Astrocyte (in vitro differentiated cells and primary cell): ENCODE measurements around the gene TENM3. TPM values are rescaled to one million over a fixed set of nuclear protein-coding genes. Genes with fewer than 3 reads are reported as not detected.
A peak's percentile ranks its signal among the peaks of the same experiment; 100 is the strongest.

Experiments used
- DNase-seq: peaks from one replicate; pipeline ENCODE4 v3.0.0-alpha.2; 2010; ENCODE audit warnings: low read depth
- FAIRE-seq: peaks from 2 replicates; lab custom pipeline; 2011; peaks lifted over from hg19 to GRCh38; lab: Jason Lieb, UNC
- H2AFZ ChIP-seq: 2 replicates; pipeline ENCODE4 v1.6.0; 2012; ENCODE audit warnings: low read depth, low read length, inconsistent platforms
- H3K27ac ChIP-seq: 2 replicates; pipeline ENCODE4 v1.5.1; 2011; ENCODE audit warnings: low read depth, low read length, inconsistent platforms
- H3K27me3 ChIP-seq: 2 replicates; pipeline ENCODE4 v1.6.0; 2011; ENCODE audit warnings: low read length, inconsistent platforms; ENCODE audit not compliant: insufficient read depth
- H3K36me3 ChIP-seq: 2 replicates; pipeline ENCODE4 v1.5.1; 2011; ENCODE audit warnings: low read length, inconsistent platforms; ENCODE audit not compliant: insufficient read depth
- H3K4me1 ChIP-seq: 2 replicates; pipeline ENCODE4 v1.5.1; 2011; ENCODE audit warnings: low read length, inconsistent platforms; ENCODE audit not compliant: insufficient read depth
- H3K4me2 ChIP-seq: 2 replicates; pipeline ENCODE4 v1.6.0; 2012; ENCODE audit warnings: low read length, inconsistent platforms
- H3K4me3 ChIP-seq: 2 replicates; pipeline ENCODE4 v1.5.1; 2011; ENCODE audit warnings: low read depth, mild to moderate bottlenecking, low read length, inconsistent platforms; ENCODE audit not compliant: insufficient read depth
- H3K79me2 ChIP-seq: 2 replicates; pipeline ENCODE4 v1.6.0; 2012; ENCODE audit warnings: mild to moderate bottlenecking, low read length, inconsistent platforms; ENCODE audit not compliant: insufficient read depth
- H3K9ac ChIP-seq: 2 replicates; pipeline ENCODE4 v1.6.0; 2012; ENCODE audit warnings: mild to moderate bottlenecking, low read length, inconsistent platforms
- H3K9me3 ChIP-seq: 2 replicates; pipeline ENCODE4 v1.5.1; 2012; ENCODE audit warnings: low read depth, mild to moderate bottlenecking, low read length, inconsistent platforms; ENCODE audit not compliant: insufficient read depth
- H4K20me1 ChIP-seq: 2 replicates; pipeline ENCODE4 v1.6.0; 2012; ENCODE audit warnings: low read length, inconsistent platforms; ENCODE audit not compliant: insufficient read depth
- H3K27ac Mint-ChIP-seq: one replicate; pipeline ENCODE4 v1.8.0; 2021; ENCODE audit warnings: mild to moderate bottlenecking, mixed read lengths; ENCODE audit not compliant: unreplicated experiment
- H3K27me3 Mint-ChIP-seq: one replicate; pipeline ENCODE4 v1.8.0; 2021; ENCODE audit warnings: low read depth, mixed read lengths; ENCODE audit not compliant: unreplicated experiment
- H3K36me3 Mint-ChIP-seq: one replicate; pipeline ENCODE4 v1.8.0; 2021; ENCODE audit warnings: low read depth, mixed read lengths; ENCODE audit not compliant: unreplicated experiment
- H3K4me1 Mint-ChIP-seq: one replicate; pipeline ENCODE4 v1.8.0; 2021; ENCODE audit warnings: low read depth, mixed read lengths; ENCODE audit not compliant: unreplicated experiment
- H3K4me3 Mint-ChIP-seq: one replicate; pipeline ENCODE4 v1.8.0; 2021; ENCODE audit warnings: mild to moderate bottlenecking, moderate library complexity, mixed read lengths; ENCODE audit not compliant: unreplicated experiment
- H3K9me3 Mint-ChIP-seq: one replicate; pipeline ENCODE4 v1.8.0; 2021; ENCODE audit warnings: mild to moderate bottlenecking, mixed read lengths; ENCODE audit not compliant: unreplicated experiment
- EZH2 ChIP-seq: IDR thresholded peaks from 2 replicates; pipeline ENCODE4 v1.6.1; 2012; ENCODE audit warnings: mild to moderate bottlenecking, low read length, inconsistent platforms; ENCODE audit not compliant: insufficient read depth
- total RNA-seq: library from RNA; stranded (reverse); gene quantifications from 2 replicates; pipeline ENCODE4 v1.2.1, GENCODE V29; 2021
- TF ChIP-seq, protein P1 (sequence below): IDR thresholded peaks from 2 replicates; pipeline ENCODE4 v1.5.1; 2011; ENCODE audit warnings: low read depth, mild to moderate bottlenecking, inconsistent platforms, low read length, moderate library complexity; ENCODE audit not compliant: insufficient read depth

Gene TENM3
- total RNA-seq, 1 donor from 2014 or later = 127 TPM

DNA sequence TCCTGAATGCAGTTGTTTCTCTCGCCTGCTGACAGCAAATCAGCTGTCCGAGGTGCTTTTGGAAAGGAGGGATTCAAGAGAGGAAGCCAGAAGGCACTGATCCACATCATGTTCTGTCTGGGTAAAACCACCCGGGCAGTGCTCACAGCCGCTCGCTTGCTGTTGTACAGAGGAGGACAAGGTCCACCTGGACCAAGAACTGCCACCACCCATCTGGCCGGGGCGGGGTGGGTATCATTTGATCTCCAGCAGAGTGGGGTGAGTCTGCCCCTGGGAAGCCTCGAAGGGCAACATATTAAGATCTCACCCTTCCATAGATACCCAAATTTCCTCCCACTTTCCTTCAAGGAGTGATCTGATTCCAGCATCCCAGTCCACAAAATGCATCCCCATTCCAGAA lies 560.9 kb downstream of the TENM3 start:
- H3K36me3 ChIP-seq = peaks cover 4% of the 10 kb centered on the region
- no peak for DNase-seq
- peaks cover 2% of the 10 kb centered on the region for H3K9me3 Mint-ChIP-seq

DNA sequence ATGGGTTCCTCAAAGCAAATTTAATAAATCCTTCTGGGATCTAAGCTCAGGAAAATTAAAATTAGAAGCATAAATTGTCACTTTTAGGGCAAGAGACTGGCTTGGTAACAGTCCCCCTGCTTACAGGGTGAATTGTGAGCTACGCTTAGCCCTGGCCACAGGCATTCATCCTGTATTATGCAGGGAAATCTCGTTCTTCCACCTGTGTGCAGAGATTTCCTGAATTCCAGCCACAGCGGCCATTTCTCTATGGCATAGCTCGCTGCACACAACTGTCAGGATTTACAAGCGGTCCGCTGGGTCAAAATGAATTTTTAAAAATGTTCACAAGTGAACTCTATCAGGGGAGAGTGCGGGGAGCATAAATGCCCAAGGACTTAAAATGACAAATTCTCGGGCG lies 562.1 kb downstream of the TENM3 start:
- Histone ChIP-seq H4K20me1 (no peaks in the 10 kb centered on the region), H3K9me3 (peaks cover 8% of the 10 kb centered on the region), H3K27me3 (no peaks in the 10 kb centered on the region), H3K79me2 (no peaks in the 10 kb centered on the region), H3K4me1 (peaks cover 9% of the 10 kb centered on the region), H3K9ac (no peak overlapping the region), H3K4me2 (no peak overlapping the region), H3K36me3 (peaks cover 4% of the 10 kb centered on the region), H2AFZ (no peak overlapping the region), H3K4me3 (no peak overlapping the region), H3K27ac (no peak overlapping the region)
- Mint-ChIP-seq H3K36me3 (peaks cover 10% of the 10 kb centered on the region), H3K27ac (no peak overlapping the region), H3K4me1 (peaks cover 11% of the 10 kb centered on the region), H3K9me3 (peaks cover 2% of the 10 kb centered on the region), H3K27me3 (no peaks in the 10 kb centered on the region), H3K4me3 (no peak overlapping the region)
- FAIRE-seq = no peak
- no peak for DNase-seq
- TF ChIP-seq, protein P1, sequence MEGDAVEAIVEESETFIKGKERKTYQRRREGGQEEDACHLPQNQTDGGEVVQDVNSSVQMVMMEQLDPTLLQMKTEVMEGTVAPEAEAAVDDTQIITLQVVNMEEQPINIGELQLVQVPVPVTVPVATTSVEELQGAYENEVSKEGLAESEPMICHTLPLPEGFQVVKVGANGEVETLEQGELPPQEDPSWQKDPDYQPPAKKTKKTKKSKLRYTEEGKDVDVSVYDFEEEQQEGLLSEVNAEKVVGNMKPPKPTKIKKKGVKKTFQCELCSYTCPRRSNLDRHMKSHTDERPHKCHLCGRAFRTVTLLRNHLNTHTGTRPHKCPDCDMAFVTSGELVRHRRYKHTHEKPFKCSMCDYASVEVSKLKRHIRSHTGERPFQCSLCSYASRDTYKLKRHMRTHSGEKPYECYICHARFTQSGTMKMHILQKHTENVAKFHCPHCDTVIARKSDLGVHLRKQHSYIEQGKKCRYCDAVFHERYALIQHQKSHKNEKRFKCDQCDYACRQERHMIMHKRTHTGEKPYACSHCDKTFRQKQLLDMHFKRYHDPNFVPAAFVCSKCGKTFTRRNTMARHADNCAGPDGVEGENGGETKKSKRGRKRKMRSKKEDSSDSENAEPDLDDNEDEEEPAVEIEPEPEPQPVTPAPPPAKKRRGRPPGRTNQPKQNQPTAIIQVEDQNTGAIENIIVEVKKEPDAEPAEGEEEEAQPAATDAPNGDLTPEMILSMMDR = no peak
- TF ChIP-seq EZH2 = no peak

More for the DNA sequence above, 560.9 kb downstream of the TENM3 start:
- no peak for FAIRE-seq
- Histone ChIP-seq H2AFZ (no peak overlapping the region), H3K4me1 (peaks cover 9% of the 10 kb centered on the region), H3K9me3 (peaks cover 9% of the 10 kb centered on the region), H4K20me1 (no peaks in the 10 kb centered on the region), H3K27me3 (no peaks in the 10 kb centered on the region), H3K4me2 (no peak overlapping the region), H3K79me2 (no peaks in the 10 kb centered on the region), H3K4me3 (no peak overlapping the region), H3K27ac (no peak overlapping the region), H3K9ac (no peak overlapping the region)
- H3K27me3 Mint-ChIP-seq = no peaks in the 10 kb centered on the region
- no peak overlapping the region for H3K27ac Mint-ChIP-seq
- peaks cover 11% of the 10 kb centered on the region for H3K4me1 Mint-ChIP-seq
- TF ChIP-seq, protein P1 = no peak
- no peak for TF ChIP-seq EZH2
- peaks cover 12% of the 10 kb centered on the region for H3K36me3 Mint-ChIP-seq
- H3K4me3 Mint-ChIP-seq = no peak overlapping the region

DNA sequence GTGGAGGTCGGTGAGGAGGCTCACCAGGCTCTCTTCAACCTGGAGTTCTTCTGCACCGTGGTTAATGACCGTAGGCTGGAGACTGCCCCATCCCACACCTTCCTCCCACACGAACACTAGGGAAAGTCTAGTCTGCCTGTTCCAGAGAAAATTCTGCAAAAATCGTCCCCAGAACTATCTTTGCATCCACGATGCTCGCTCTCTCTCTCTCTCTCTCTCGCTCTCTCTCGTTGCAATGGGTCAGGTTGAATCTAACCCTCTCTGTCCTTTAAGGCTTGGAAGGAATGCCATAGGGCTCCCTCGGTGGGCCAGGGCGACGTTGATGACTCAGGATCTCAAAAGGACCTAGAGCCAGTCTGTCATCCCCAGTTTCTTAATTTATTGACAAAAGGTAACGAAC lies 562.5 kb downstream of the TENM3 start:
- Mint-ChIP-seq H3K4me3 (no peak overlapping the region), H3K27me3 (no peaks in the 10 kb centered on the region), H3K9me3 (peaks cover under 1% of the 10 kb centered on the region), H3K36me3 (peaks cover 5% of the 10 kb centered on the region), H3K4me1 (peaks cover 11% of the 10 kb centered on the region), H3K27ac (no peak overlapping the region)
- H3K79me2 ChIP-seq = no peaks in the 10 kb centered on the region
- H3K4me2 ChIP-seq = peak overlapping the region; percentile 85
- H3K9me3 ChIP-seq = peaks cover 10% of the 10 kb centered on the region
- H3K4me3 ChIP-seq = peak overlapping the region; percentile 56
- no peak overlapping the region for H3K27ac ChIP-seq
- H4K20me1 ChIP-seq = no peaks in the 10 kb centered on the region
- peaks cover 9% of the 10 kb centered on the region for H3K4me1 ChIP-seq
- no peaks in the 10 kb centered on the region for H3K27me3 ChIP-seq
- peak overlapping the region; percentile 83 for H3K9ac ChIP-seq
- no peak for TF ChIP-seq EZH2
- TF ChIP-seq, protein P1 = no peak
- DNase-seq = no peak
- H3K36me3 ChIP-seq = peaks cover 4% of the 10 kb centered on the region
- H2AFZ ChIP-seq = no peak overlapping the region
- FAIRE-seq = no peak
